Measurements from ENCODE around the gene CCHCR1. TPM values are rescaled to one million over a fixed set of nuclear protein-coding genes. Genes with fewer than 3 reads are reported as not detected.
"Not testable (repeated sequence)": the region's sequence is repeated elsewhere in the genome, so short reads cannot be mapped to it uniquely, and the experiment has no call there.

The CCHCR1 gene
- total and polyA plus RNA-seq, 7 donors = 7.4 to 15.2 (median 10.3) TPM

DNA sequence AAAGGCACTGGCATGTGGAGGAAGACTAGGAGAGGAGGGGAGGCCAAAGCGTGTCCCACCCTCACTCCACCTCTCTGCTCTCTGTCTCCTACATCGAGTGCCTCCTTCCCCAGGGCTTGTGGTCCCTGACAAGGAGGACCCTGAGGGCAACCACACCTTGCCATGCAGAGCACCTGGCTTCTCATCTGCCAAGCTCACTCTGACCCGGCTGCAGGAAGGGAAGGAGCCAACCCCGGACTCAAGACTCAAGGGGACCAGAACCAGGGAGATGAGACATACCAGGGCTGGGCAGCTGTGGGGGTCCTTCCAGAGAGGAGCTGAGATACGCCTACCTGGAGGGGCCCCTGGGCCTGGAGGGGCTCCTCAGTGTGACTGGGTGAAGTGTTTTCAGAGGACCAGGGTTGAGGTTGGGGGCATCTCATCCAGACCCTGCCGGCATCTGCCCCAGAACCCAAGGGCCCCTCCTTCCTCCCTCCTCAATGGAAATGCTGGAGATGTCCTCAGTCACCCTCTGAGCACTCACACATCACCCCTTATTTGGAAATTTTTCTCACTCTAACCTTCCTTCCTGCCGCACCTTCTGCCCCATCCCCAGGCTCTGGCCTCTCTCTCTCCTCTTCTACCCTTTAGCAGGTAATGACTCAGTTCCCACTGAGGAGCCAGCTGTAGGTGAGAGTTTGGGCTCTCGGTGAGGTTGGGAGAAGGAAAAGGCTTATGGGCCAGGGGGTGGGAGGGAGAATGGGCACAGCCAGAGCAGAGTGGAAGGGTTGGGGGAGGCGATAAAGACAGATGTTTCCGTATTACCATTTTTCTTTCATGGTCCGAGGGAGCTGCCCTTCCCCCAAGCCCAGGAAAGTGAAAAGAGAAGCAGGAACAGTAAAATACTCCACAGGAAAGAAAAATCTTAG is 44.9 kb upstream of the CCHCR1 start:
- Histone ChIP-seq H3K4me1 (peaks cover 13% of the 10 kb centered on the region), H3K36me3 (ENCODE audit: insufficient read depth in 1 of 2, low read depth in 1 of 2) (no peaks in the 10 kb centered on the region), H3K27ac (peak overlapping the region; percentile 73), H3K27me3 (ENCODE audit: insufficient read depth in 3 of 3, low read length in 2 of 3) (no peaks in the 10 kb centered on the region), H3K9me3 (peaks cover 9% of the 10 kb centered on the region), H3K4me3 (no peak overlapping the region)
- WGBS, 3 donors = 46 to 60% (median 52%) methylated on average over 11 of the region's 11 CpGs
- TF ChIP-seq, protein P1, sequence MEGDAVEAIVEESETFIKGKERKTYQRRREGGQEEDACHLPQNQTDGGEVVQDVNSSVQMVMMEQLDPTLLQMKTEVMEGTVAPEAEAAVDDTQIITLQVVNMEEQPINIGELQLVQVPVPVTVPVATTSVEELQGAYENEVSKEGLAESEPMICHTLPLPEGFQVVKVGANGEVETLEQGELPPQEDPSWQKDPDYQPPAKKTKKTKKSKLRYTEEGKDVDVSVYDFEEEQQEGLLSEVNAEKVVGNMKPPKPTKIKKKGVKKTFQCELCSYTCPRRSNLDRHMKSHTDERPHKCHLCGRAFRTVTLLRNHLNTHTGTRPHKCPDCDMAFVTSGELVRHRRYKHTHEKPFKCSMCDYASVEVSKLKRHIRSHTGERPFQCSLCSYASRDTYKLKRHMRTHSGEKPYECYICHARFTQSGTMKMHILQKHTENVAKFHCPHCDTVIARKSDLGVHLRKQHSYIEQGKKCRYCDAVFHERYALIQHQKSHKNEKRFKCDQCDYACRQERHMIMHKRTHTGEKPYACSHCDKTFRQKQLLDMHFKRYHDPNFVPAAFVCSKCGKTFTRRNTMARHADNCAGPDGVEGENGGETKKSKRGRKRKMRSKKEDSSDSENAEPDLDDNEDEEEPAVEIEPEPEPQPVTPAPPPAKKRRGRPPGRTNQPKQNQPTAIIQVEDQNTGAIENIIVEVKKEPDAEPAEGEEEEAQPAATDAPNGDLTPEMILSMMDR (IDR thresholded peaks at IDR 0.05) = no peak
- no peak for ATAC-seq
- DNase-seq = no peak
- intact Hi-C loops (cut with DNase I) = no loop called here

DNA sequence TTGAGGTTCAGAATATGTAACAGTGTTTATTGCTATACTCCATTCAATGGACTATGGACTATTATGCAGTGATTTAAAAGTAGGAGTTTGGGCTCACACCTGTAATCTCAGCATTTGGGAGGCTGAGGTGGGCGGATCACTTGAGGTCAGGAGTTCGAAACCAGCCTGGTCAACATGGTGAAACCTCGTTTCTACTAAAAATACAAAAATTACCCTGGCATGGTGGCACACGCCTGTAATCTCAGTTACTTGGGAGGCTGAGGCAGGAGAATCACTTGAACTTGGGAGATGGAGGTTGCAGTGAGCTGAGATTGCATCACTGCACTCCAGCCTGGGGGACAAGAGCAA is 41.5 kb upstream of the CCHCR1 start:
- H3K27ac ChIP-seq; H3K4me3 ChIP-seq; intact Hi-C loops (cut with DNase I); H3K27me3 ChIP-seq (ENCODE audit: insufficient read depth in 3 of 3, low read length in 2 of 3); H3K36me3 ChIP-seq (ENCODE audit: insufficient read depth in 1 of 2, low read depth in 1 of 2); DNase-seq; ATAC-seq; H3K9me3 ChIP-seq: not testable (repeated sequence)
- 90 to 97% (median 92%) methylated on average over 4 of the region's 4 CpGs for WGBS, 3 donors
- peaks cover 12% of the 10 kb centered on the region for H3K4me1 ChIP-seq

DNA sequence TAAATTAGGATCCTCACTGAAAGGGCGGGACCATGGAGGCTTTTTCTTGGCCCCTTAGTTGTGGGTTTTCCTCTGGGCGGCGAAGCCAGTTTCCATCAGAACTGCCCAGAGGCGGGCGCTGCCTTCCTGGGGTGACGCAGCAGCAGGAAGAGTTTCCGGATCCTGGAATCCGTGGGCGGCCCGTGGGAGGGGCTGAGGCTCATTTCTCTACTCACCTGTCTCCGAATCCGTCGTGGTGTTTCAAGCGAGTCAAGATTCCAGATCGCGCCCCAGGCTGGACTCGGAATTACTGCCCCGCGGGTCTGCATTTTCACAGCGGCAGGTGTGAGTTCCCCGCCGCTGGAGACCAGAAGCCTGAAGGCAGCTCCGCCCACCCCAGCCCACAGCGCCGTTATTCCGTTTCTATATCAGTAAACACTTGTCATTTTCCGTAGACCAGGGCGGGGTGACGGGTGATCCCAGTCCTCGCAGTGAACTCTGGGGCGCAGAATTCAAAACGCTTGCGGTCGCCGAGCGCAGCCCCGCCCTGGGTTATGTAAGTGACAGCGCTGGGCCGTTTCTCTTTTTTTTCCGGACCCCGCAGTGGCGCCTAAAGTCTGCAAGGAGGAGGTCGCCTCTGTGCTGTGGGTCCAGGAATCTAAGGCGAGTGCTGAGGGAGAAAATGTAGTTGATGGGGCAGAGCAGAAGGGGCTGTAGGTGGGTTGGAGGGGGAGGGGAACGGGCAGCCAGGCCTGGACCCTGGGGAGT is 40.1 kb upstream of the CCHCR1 start:
- TF ChIP-seq, protein P1 (IDR thresholded peaks at IDR 0.05) = no peak
- 0 to 1% (median 0%) methylated on average over 45 of the region's 45 CpGs for WGBS, 3 donors

DNA sequence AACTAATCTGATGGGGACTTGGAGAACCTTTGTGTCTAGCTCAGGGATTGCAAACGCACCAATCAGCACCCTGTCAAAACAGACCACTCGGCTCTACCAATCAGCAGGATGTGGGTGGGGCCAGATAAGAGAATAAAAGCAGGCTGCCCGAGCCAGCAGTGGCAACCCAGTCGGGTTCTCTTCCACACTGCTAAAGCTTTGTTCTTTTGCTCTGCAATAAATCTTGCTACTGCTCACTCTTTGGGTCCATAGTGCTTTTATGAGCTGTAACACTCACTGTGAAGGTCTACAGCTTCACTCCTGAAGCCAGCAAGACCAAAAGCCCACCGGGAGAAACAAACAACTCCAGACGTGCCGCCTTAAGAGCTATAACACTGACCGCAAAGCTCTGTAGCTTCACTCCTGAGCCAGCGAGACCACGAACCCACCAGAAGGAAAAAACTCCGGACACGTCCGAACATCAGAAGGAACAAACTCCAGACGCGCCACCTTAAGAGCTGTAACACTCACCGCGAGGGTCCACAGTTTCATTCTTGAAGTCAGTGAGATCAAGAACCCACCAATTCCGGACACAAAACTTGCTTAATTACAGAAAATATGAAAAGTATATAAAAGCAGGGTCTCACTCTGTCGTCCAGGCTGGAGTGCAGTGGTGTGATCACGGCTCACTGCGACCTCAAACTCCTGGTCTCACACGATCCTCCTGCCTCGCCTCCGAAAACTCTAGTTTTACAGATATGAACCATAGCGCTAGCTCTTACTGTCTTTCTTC is 38.8 kb upstream of the CCHCR1 start:
- peak overlapping the region; percentile 80 for H3K4me3 ChIP-seq
- WGBS, 3 donors = 73 to 77% (median 76%) methylated on average over 25 of the region's 25 CpGs
- not testable (repeated sequence) for H3K27me3 ChIP-seq (ENCODE audit: insufficient read depth in 3 of 3, low read length in 2 of 3); ATAC-seq; H3K4me1 ChIP-seq; H3K9me3 ChIP-seq; DNase-seq; H3K36me3 ChIP-seq (ENCODE audit: insufficient read depth in 1 of 2, low read depth in 1 of 2)
- H3K27ac ChIP-seq = peak overlapping the region; percentile 96
- intact Hi-C loops (cut with DNase I) = loop anchor here (2.0 kb wide), 1 partner anchor 170 kb away; no protein-coding TSS in a partner anchor

More for the DNA sequence above, 40.1 kb upstream of the CCHCR1 start:
- Histone ChIP-seq H3K9me3 (peaks cover 9% of the 10 kb centered on the region), H3K27ac (peak overlapping the region; percentile 96), H3K27me3 (ENCODE audit: insufficient read depth in 3 of 3, low read length in 2 of 3) (no peaks in the 10 kb centered on the region), H3K36me3 (ENCODE audit: insufficient read depth in 1 of 2, low read depth in 1 of 2) (peaks cover 0 to 5% of the 10 kb centered on the region in 2 donors), H3K4me3 (peak overlapping the region; percentile 80), H3K4me1 (peaks cover 5% of the 10 kb centered on the region)
- intact Hi-C loops (cut with DNase I) = loop anchor here (2.0 kb wide), 1 partner anchor 169 kb away; no protein-coding TSS in a partner anchor
- ATAC-seq (peak; percentile 85 to 89 (median 88)), DNase-seq (peak; percentile 89 to 94)

DNA sequence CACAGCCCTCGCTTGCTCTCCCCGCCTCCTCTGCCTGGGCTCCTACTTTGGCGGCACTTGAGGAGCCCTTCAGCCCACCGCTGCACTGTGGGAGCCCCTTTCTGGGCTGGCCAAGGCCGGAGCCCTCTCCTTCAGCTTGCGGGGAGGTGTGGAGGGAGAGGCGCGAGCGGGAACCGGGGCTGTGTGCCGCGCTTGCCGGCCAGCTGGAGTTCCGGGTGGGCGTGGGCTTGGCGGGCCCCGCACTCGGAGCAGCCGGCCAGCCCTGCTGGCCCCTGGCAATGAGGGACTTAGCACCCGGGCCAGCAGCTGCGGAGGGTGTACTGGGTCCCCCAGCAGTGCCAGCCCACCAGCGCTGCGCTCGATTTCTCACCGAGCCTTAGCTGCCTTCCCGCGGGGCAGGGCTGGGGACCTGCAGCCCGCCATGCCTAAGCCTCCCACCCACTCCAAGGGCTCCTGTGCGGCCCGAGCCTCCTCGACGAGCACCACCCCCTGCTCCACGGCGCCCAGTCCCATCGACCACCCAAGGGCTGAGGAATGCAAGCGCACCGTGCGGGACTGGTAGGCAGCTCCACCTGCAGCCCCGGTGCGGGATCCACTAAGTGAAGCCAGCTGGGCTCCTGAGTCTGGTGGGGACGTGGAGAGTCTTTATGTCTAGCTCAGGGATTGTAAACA is 37.8 kb upstream of the CCHCR1 start:
- H3K4me1 ChIP-seq; H3K27me3 ChIP-seq (ENCODE audit: insufficient read depth in 3 of 3, low read length in 2 of 3); H3K9me3 ChIP-seq; DNase-seq; H3K4me3 ChIP-seq; H3K27ac ChIP-seq; ATAC-seq; intact Hi-C loops (cut with DNase I); H3K36me3 ChIP-seq (ENCODE audit: insufficient read depth in 1 of 2, low read depth in 1 of 2): not testable (repeated sequence)
- WGBS, 3 donors = 92 to 95% (median 93%) methylated on average over 22 to 41 of the region's 41 CpGs

All from psoas muscle (tissue), 8 donors.